Dedifferentiated amniotic fluid mesenchymal stem cell (primary cell): ENCODE results near the gene RGS3.

ENCODE experiments used
- DNase-seq: peaks from one replicate; pipeline ENCODE4 v3.0.0-alpha.2; 2016; ENCODE audit errors: extremely low spot score

RGS3 gene

GRCh38 chr9:113529336-113530009 is 65.9 kb downstream of the RGS3 start:
- DNase-seq: no peak

DNA sequence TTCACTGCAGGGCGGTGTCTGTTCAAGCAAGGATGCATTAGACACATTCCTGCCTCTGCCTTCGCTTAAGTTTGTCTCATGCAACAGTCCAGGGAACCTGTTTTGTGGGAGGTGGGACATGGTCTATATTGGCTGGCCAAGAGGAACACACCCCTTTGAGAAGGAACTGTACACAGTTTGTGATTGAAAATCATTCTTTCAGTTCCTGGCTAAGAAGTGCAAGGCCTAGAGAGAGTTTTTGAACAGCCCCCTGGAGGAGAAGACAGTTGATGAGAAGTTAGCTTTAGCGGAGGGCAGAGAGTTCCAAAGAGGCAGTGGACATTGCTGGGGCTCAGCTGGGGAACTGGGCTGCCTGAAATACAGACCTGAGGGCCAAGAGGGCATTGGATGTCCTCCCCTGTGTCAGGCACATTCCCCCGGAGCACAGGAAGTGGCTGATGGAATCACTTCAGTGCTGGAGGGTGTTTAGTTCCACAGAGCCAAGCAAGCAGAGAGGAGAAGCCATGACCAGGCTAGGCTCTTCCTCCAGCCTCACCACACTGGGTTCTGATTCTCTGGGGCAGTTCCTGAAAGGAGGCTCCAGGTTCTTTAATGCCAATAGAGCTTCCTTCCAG is 66.6 kb downstream of the RGS3 start:
- no peak for DNase-seq

- DNase-seq: no peak
These were observed 67.4 kb downstream of the RGS3 start for GRCh38 chr9:113530942-113531341.

DNA sequence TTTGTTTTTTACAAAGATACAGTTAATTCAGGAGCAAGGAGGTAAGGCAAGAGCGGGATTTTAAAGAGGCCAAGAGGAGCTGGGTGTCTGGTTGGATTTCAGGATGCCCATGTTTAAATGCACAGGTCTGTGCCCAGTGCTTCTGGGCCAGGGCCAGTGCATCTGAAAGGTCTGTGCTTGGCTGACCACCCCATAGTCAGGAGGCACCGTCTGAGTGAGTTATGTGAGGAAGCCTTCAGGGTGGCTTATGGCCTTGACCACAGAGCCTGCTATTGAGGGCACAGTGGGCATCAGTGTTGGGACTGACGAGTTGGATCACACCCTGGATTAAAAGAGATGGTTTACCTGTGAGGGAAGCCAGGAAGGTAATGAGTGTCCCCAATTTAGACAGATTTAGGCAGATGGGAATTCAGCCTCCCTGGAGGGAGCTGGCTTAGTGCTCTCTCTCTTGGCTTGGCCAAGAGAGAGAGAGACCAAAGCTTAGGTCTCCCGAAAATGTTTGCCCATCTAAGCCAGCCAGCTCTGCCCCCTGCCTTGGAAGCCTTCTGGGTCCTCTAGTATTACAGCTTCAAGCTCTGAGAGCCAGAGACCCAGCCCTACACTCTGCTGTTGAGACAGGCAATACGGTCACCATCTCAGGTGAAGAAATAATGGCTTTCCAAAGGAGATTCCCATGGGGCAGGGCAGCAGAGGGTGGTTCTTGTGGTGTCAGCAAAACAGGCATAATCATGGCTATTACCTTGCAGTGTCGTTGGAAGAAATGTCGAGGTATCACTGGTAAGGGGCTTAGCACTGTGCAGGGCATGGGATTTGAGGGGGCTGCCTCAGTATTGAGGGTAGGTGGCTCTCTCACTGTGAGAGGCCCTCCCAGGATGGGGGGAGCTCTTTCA is 68.6 kb downstream of the RGS3 start:
- DNase-seq: no peak

- DNase-seq: no peak
These were observed 69.3 kb downstream of the RGS3 start for GRCh38 chr9:113532809-113533190.

- no peak for DNase-seq
These were observed 70.1 kb downstream of the RGS3 start for GRCh38 chr9:113533335-113534225.

DNA sequence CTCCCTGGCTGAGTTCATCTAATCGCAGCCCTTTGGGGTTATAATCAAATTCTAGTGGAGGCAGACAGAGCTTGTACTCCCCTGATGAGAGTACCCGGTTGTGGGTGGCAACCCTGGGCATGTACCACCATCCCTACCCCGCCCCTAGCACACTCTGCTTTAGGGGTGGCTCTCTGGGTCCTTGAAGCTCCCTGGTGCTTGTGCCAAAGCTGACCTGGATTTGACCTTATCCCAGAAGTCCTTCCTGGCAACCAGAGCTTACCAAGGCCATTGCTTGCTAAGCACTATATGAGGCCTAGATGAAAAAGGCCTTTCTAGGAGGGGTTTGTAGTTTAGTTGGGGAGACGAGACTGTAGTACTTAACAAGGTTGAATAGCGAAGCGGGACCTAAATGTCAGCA is 72.2 kb downstream of the RGS3 start:
- DNase-seq: no peak

GRCh38 chr9:113536166-113536482 is 72.6 kb downstream of the RGS3 start:
- DNase-seq: no peak

DNA sequence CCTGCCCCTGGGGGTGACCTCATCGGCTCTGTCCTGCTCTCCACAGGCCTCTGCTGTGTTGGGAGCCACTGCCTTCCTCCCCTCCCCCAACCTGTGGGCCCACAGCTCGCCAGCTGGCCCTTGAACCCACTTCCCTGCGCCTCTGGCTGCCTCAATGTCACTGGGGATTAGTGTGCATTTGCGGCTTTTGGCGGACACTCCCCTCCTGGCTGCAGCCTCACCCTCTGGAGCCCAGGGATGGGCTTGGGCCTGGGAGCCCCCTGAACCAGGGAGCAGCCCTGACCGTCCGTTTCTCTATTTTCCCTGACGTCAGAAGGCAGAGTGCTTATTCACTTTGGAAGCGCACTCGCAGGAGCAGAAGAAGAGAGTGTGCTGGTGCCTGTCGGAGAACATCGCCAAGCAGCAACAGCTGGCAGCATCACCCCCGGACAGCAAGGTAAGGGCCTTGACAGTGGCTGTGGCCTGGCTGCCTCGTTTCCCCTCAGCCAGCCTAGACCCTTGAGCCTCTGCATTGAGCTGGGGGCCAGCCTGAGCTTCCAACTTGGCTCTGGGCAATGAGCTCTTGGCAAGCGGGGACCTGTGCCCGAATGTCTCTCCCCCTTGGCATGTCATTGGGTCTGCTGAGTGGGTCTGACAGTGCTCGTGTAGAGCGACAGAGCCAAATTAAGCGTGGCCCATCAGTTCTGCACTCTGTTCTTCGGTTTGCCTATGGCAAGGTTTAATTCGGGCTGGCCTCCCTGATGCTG is 73.1 kb downstream of the RGS3 start:
- no peak for DNase-seq

DNA sequence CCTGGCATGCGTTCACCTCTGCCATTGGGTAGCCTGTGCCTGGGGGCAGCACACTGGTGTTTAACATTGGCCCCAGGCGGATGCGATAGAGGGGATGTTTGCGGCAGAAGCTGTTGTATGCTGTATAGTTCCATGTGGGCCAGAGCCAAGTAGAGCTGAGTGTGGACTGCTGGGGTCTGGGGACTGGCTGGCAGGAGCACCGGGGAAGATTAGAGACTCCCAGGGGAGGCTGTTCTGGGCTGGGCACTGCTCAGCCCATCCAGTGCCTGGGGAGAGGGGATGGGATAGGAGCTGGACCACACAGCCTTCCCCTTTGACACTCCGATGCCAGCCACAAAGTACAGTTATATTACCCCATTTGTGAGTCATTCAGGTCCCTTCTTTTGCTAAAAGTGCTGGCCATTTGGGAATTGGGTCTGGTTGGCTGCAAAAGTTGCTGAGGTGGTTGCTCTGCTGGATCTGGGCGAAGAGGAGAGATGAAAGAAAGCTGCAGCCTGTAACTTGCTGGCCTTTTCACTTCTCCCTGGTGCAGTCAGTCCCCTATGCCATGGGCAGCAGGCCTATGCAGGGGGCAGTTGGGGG is 73.8 kb downstream of the RGS3 start:
- no peak for DNase-seq

DNA sequence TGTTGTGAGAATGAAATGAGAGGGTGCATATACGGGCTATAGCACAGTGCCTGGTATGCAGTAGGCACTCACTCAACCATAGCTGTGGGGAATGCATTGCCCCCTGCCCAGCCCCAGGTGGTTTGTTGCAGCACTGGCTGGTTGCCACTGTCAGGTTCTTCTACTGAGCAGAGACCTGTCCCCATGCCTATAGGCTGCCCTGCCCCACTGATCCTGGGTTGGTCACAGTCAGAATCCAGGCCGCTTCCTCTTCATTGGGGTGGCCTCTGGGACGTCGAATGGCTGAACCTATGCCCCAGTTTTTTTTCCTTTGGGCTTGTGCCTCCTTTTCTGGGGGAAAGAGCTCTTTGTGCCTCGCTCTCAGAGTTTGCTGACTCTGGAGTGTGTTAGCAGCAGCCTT is 74.6 kb downstream of the RGS3 start:
- no peak for DNase-seq

GRCh38 chr9:113538701-113539430 is 75.3 kb downstream of the RGS3 start:
- no peak for DNase-seq

DNA sequence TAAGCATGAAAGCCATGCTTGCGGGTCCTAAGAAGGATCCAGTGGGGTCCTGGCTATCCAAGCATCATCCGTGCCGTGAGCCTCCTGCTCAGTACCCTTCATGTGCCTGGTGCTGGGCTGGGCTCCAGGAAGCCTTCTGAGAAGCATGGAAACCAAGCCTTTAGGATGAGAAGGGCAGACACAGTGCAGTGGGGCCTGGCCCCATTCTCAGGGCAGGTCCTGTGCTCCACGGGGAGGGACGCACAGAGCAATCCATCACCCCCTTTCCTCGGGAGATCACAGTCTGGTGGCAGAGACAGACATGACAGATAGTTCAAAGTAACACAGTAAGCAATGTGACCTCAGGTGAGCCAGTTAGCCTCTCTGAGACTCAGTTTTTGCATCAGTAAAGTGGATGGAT is 76.9 kb downstream of the RGS3 start:
- no peak for DNase-seq

DNA sequence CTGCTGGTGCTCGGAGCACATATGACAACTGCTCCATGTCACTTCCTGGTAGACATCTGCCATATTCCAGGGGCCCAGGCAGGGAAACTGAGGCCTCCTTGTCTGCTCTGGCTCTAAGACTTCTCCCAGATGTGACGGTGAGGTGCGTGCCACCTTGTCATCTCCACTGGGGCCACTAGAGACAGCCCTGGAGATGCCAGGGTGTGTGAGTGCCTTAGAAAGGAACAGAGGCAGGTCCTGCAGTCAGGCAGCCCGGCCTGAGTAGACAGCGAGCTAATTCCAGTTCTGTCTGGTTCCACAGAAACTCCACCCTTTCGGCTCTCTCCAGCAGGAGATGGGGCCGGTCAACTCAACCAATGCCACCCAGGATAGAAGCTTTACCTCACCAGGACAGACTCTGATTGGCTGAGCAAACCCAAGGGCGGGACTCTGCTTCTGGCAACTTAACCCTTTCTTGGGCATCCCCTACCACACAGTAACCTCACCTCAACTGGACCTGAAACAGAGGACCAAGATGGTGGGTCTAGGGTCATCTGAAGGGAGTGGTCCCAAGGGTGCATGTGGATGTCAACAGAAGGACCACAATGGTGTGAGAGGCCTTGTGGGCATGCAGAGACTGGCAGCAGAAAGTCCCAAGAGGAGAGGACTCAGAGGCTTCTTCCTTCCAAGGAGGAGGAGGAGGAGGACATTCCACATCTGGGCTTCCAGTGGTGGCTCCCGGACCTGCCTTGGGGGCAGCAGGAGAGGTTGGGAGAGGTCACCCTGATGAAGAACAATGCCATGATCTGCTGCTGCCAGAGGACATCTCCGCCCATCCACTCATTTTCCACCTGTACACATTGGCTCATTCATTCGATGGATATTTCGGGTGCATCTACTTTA is 77.7 kb downstream of the RGS3 start:
- DNase-seq: no peak

DNA sequence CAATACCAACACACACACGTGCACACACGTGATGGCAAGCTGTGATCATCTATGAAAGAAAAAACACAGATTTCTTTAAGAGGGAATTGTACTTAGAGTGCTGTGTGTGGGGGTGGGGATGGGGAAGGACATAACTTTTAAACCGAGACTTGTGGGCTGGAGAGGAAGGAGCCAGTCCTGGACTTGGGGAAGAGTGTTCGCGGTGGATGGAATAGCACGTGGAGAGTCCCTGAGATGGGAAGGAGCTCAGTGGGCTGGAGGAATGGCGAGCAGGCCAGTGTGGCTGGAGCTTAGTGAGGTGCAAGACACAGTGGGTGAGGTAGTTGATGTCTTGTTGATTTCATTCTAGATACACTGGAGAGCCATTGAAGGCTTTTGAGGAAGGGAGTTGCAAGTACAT is 78.5 kb downstream of the RGS3 start:
- DNase-seq: no peak

DNA sequence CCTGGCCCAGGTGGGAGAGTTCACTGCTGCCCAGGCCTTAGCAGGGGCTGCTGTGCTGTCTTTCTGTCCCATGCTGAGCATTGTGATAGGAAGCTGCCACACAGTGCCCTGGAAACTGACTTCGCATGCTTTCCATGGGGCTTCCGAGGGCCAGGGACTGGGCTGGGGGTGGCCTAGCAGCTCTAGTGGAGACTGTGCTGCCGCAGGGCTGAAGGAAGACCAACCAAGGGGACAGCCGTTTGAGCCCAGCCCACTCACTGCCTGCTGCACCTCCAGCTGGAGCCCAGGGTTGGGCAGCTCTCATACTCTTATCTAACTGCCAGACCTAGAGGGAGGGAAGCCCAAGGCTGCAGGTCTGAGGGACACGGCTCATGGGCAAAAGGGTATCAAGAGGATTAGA is 79.2 kb downstream of the RGS3 start:
- DNase-seq: no peak

DNA sequence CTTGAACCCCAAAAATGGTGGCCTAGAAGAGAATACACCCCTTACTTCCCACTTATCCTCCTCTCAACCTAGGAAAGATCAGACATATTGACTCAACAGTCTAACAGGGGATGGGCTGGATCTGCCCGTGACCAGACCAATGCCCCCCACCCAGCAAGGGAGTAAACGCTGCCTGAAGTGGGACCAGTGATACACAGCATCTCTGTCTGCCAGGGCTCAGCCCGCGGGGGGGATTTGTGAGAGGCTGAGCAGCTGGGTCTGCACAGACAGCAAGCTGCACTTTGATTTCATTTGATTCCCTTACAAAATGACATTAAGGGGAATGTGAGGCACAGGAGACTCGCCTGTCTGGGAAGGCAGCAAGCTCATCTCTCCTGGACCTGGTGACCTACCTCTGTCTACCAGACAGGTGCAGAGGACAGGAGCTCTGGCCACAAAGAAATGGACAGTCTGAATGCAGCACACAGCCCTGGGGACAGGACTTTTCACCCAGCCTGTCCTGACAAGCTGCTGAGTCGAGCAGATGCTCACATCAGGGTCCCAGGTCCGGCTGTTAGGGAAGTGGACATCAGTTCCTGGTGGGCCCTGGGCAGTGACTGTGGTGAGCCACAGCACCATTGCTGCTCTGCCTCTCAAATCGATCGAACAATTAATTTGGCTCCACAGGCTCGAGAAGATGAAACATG is 79.9 kb downstream of the RGS3 start:
- DNase-seq: no peak

- no peak for DNase-seq
These were observed 80.4 kb downstream of the RGS3 start for GRCh38 chr9:113543982-113544303.

DNA sequence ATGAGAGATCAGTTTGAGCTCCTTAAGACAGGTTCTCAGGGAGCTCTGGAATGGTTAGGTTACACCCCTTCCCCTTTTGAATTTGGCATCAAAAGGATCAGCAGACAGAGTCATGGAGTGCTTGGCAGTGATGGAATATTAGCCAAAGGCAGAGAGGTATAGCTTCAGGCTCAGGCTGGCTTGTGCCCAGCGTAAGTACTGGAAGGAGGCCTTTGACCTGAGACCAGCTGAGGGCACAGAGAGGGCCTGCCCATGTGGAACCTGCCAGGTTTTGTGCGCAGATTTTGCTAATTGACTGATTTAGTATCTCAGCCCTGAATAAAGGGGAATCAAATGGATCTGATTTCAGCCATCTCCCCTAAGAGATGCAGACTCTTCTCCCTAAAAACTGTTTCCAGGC is 81.5 kb downstream of the RGS3 start:
- DNase-seq: no peak
